Midbrain (tissue), 1 donor: ENCODE data around the gene GTF2H2C.
"Not testable (repeated sequence)": the region's sequence is repeated elsewhere in the genome, so short reads cannot be mapped to it uniquely, and the experiment has no call there.

Experiments used
- DNase-seq: peaks from one replicate; lab custom pipeline; 2025; lab: John Stamatoyannopoulos, UW

The GTF2H2C gene

GRCh38 chr5:69559908-69560330 lies at the start of gene GTF2H2C:
GTF2H2C (plus strand) TSS chr5:69560191; CDS start chr5:69565133, 4,942 bp downstream.
- not testable (repeated sequence) for DNase-seq

GRCh38 chr5:69510694-69511093 lies 49.3 kb upstream of the GTF2H2C start:
- DNase-seq, result no peak

GRCh38 chr5:69512740-69513260 lies 47.2 kb upstream of the GTF2H2C start:
- no peak for DNase-seq

GRCh38 chr5:69515570-69515969 lies 44.4 kb upstream of the GTF2H2C start:
- DNase-seq, result not testable (repeated sequence)

- no peak for DNase-seq
Measured at GRCh38 chr5:69516769-69517168, 43.2 kb upstream of the GTF2H2C start.

GRCh38 chr5:69517763-69518212 lies 42.2 kb upstream of the GTF2H2C start:
- DNase-seq, result no peak

GRCh38 chr5:69519285-69519684 lies 40.7 kb upstream of the GTF2H2C start:
- no peak for DNase-seq

GRCh38 chr5:69522035-69522434 lies 38.0 kb upstream of the GTF2H2C start:
- no peak for DNase-seq

- DNase-seq, result no peak
Measured at GRCh38 chr5:69525490-69525889, 34.5 kb upstream of the GTF2H2C start.

- no peak for DNase-seq
Measured at GRCh38 chr5:69526660-69527059, 33.3 kb upstream of the GTF2H2C start.

- DNase-seq, result no peak
Measured at GRCh38 chr5:69527128-69527770, 32.7 kb upstream of the GTF2H2C start.

- DNase-seq, result no peak
Measured at GRCh38 chr5:69528035-69528434, 32.0 kb upstream of the GTF2H2C start.

GRCh38 chr5:69528609-69529008 lies 31.4 kb upstream of the GTF2H2C start:
- DNase-seq, result no peak

- DNase-seq, result no peak
Measured at GRCh38 chr5:69530561-69531405, 29.2 kb upstream of the GTF2H2C start.

- DNase-seq, result no peak
Measured at GRCh38 chr5:69531406-69531801, 28.6 kb upstream of the GTF2H2C start.

- DNase-seq, result not testable (repeated sequence)
Measured at GRCh38 chr5:69537911-69538310, 22.1 kb upstream of the GTF2H2C start.

GRCh38 chr5:69538735-69539134 lies 21.3 kb upstream of the GTF2H2C start:
- DNase-seq, result not testable (repeated sequence)

GRCh38 chr5:69541347-69541746 lies 18.6 kb upstream of the GTF2H2C start:
- DNase-seq, result not testable (repeated sequence)

- DNase-seq, result not testable (repeated sequence)
Measured at GRCh38 chr5:69542838-69543618, 17.0 kb upstream of the GTF2H2C start.

- DNase-seq, result not testable (repeated sequence)
Measured at GRCh38 chr5:69544602-69545001, 15.4 kb upstream of the GTF2H2C start.

GRCh38 chr5:69560587-69561431 lies 818 bp downstream of the GTF2H2C start:
- not testable (repeated sequence) for DNase-seq
